H1 (cell line): ENCODE results near the gene TRIOBP. TPM values are rescaled to one million over a fixed set of nuclear protein-coding genes. Genes with fewer than 3 reads are reported as not detected.

Source experiments
- CTCF ChIA-PET: fragments of 300-600 bp; sonication (Branson Sonifier 250); formaldehyde crosslinking; loops from one replicate; lab custom pipeline; 2021; ENCODE audit not compliant: partially characterized antibody; lab: Charles Lee
- POLR2A ChIA-PET: fragments of 300-600 bp; sonication (Branson Sonifier 250); formaldehyde crosslinking; loops from one replicate; lab custom pipeline; 2021; ENCODE audit warnings: inconsistent platforms; ENCODE audit not compliant: partially characterized antibody; lab: Charles Lee
- DNase-seq, 2 experiments: peaks; one replicate each; pipeline versions ENCODE4 v3.0.0 to v3.0.0-alpha.2; 2010 to 2022; ENCODE audit warnings: low spot score in 2 of 2, low read depth in 1 of 2, mixed read lengths in 1 of 2
- FAIRE-seq: peaks from 2 replicates; lab custom pipeline; 2011; peaks lifted over from hg19 to GRCh38; lab: Jason Lieb, UNC
- H2AFZ ChIP-seq: 2 replicates; pipeline ENCODE4 v1.8.1; 2012; ENCODE audit warnings: low read length, inconsistent platforms
- H2AK5ac ChIP-seq: 2 replicates; pipeline ENCODE4 v1.6.1; 2013; ENCODE audit warnings: low read depth, low read length
- H2BK120ac ChIP-seq: replicated peaks from 2 replicates; pipeline ENCODE3; 2013; ENCODE audit warnings: low read depth, low read length, inconsistent platforms
- H2BK12ac ChIP-seq: 2 replicates; pipeline ENCODE4 v1.6.1; 2013; ENCODE audit warnings: low read depth, low read length
- H2BK15ac ChIP-seq: 2 replicates; pipeline ENCODE4 v1.6.1; 2013; ENCODE audit warnings: low read length
- H2BK20ac ChIP-seq: 2 replicates; pipeline ENCODE4 v1.6.1; 2013; ENCODE audit warnings: low read length
- H2BK5ac ChIP-seq: 2 replicates; pipeline ENCODE4 v1.6.1; 2013; ENCODE audit warnings: low read depth, low read length
- H3K14ac ChIP-seq: 2 replicates; pipeline ENCODE4 v1.6.1; 2013; ENCODE audit warnings: inconsistent platforms; ENCODE audit not compliant: insufficient read length
- H3K18ac ChIP-seq: 2 replicates; pipeline ENCODE4 v1.6.1; 2013; ENCODE audit warnings: low read length; ENCODE audit errors: extremely low read depth
- H3K23ac ChIP-seq: 2 replicates; pipeline ENCODE4 v1.6.1; 2013; ENCODE audit warnings: inconsistent platforms; ENCODE audit not compliant: insufficient read length
- H3K23me2 ChIP-seq: 2 replicates; pipeline ENCODE4 v1.6.1; 2013; ENCODE audit warnings: low read depth, low read length
- H3K27ac ChIP-seq: 2 replicates; pipeline ENCODE4 v1.6.1; 2011; ENCODE audit warnings: low read depth, low read length, inconsistent platforms
- H3K27me3 ChIP-seq, 4 experiments: replicated peaks in 1 of 4; 1 replicate in 1 of 4; 2 replicates in 3 of 4; pipeline versions ENCODE4 v1.6.1 to v1.8.1; 2011 to 2013; ENCODE audit warnings: low read length in 3 of 4, mild to moderate bottlenecking in 3 of 4, inconsistent platforms in 2 of 4, mixed read lengths in 2 of 4, moderate library complexity in 1 of 4; ENCODE audit not compliant: control insufficient read depth in 3 of 4, insufficient read depth in 3 of 4; ENCODE audit errors: extremely low read depth in 1 of 4
- H3K36me3 ChIP-seq, 4 experiments: 2 replicates each; pipeline versions ENCODE4 v1.6.1 to v1.8.1; 2011 to 2013; ENCODE audit warnings: mild to moderate bottlenecking in 4 of 4, low read length in 3 of 4, moderate library complexity in 2 of 4, control low read depth in 1 of 4, inconsistent platforms in 1 of 4; ENCODE audit not compliant: insufficient read depth in 4 of 4, control insufficient read depth in 2 of 4
- H3K4ac ChIP-seq: replicated peaks from 2 replicates; pipeline ENCODE3; 2013; ENCODE audit warnings: low read length, low read depth, mixed read lengths, inconsistent platforms; ENCODE audit not compliant: insufficient read length
- H3K4me1 ChIP-seq, 4 experiments: replicated peaks in 1 of 4; 1 replicate in 1 of 4; 2 replicates in 3 of 4; pipeline versions ENCODE4 v1.6.1 to v1.8.1; 2011 to 2013; ENCODE audit warnings: low read length in 3 of 4, inconsistent platforms in 2 of 4, mixed read lengths in 1 of 4; ENCODE audit not compliant: insufficient read depth in 4 of 4, control insufficient read depth in 3 of 4
- H3K4me2 ChIP-seq, 2 experiments: 2 replicates each; pipeline versions ENCODE4 v1.6.1 to v1.8.1; 2011 to 2013; ENCODE audit warnings: low read depth in 2 of 2, low read length in 2 of 2, control low read depth in 1 of 2, inconsistent platforms in 1 of 2, mild to moderate bottlenecking in 1 of 2; ENCODE audit not compliant: insufficient read depth in 1 of 2
- H3K4me3 ChIP-seq, 4 experiments: fragments of 200-600, 300-600 bp in 1 of 4; sonication (generic), shearing (Covaris generic), sonication (Bioruptor Twin) in 1 of 4; 2 replicates each; pipeline versions ENCODE4 v1.5.1 to v1.8.1; 2011 to 2016; ENCODE audit warnings: low read length in 4 of 4, low read depth in 3 of 4, control low read depth in 2 of 4, inconsistent platforms in 2 of 4, mild to moderate bottlenecking in 2 of 4, mixed read lengths in 1 of 4, moderate library complexity in 1 of 4; ENCODE audit not compliant: insufficient read depth in 2 of 4; ENCODE audit errors: extremely low read depth in 1 of 4
- H3K56ac ChIP-seq: replicated peaks from 2 replicates; pipeline ENCODE3; 2013; ENCODE audit warnings: low read depth, mild to moderate bottlenecking, mixed read lengths, low read length, inconsistent platforms; ENCODE audit not compliant: insufficient read length
- H3K79me1 ChIP-seq: 2 replicates; pipeline ENCODE4 v1.6.1; 2013; ENCODE audit warnings: low read depth, low read length, control low read depth
- H3K79me2 ChIP-seq, 2 experiments: 2 replicates each; pipeline versions ENCODE4 v1.6.1 to v1.8.1; 2012 to 2013; ENCODE audit warnings: low read length in 2 of 2, mild to moderate bottlenecking in 2 of 2, inconsistent platforms in 1 of 2; ENCODE audit not compliant: insufficient read depth in 2 of 2, control insufficient read depth in 1 of 2
- H3K9ac ChIP-seq, 4 experiments: replicated peaks in 1 of 4; 1 replicate in 1 of 4; 2 replicates in 3 of 4; pipeline versions ENCODE4 v1.6.1 to v1.8.1; 2011 to 2013; ENCODE audit warnings: low read depth in 3 of 4, low read length in 3 of 4, control low read depth in 2 of 4, mild to moderate bottlenecking in 2 of 4, moderate library complexity in 2 of 4, inconsistent platforms in 1 of 4; ENCODE audit errors: extremely low read depth in 1 of 4
- H3K9me3 ChIP-seq, 2 experiments: 2 replicates each; pipeline versions ENCODE4 v1.6.1 to v1.8.1; 2012 to 2013; ENCODE audit warnings: mild to moderate bottlenecking in 2 of 2, moderate library complexity in 2 of 2, control low read depth in 1 of 2, inconsistent platforms in 1 of 2, low read depth in 1 of 2, low read length in 1 of 2, mixed read lengths in 1 of 2; ENCODE audit not compliant: insufficient read depth in 2 of 2
- H4K20me1 ChIP-seq, 2 experiments: replicated peaks in 1 of 2; 2 replicates each; pipeline versions ENCODE3 to v1.8.1; 2011 to 2013; ENCODE audit warnings: inconsistent platforms in 2 of 2, low read length in 2 of 2, mild to moderate bottlenecking in 1 of 2; ENCODE audit not compliant: insufficient read depth in 2 of 2, control insufficient read depth in 1 of 2
- H4K5ac ChIP-seq: 2 replicates; pipeline ENCODE4 v1.6.1; 2013; ENCODE audit warnings: low read length, low read depth, mixed read lengths, inconsistent platforms; ENCODE audit not compliant: insufficient read length
- H4K8ac ChIP-seq: 2 replicates; pipeline ENCODE4 v1.8.0; 2013; ENCODE audit warnings: mild to moderate bottlenecking, moderate library complexity, low read length, inconsistent platforms; ENCODE audit not compliant: insufficient read depth; ENCODE audit errors: extremely low read depth
- H4K91ac ChIP-seq: replicated peaks from 2 replicates; pipeline ENCODE3; 2013; ENCODE audit warnings: low read length, mixed read lengths, inconsistent platforms; ENCODE audit not compliant: insufficient read length
- BACH1 ChIP-seq: IDR thresholded peaks from 2 replicates; pipeline ENCODE4 v1.6.1; 2012; ENCODE audit warnings: low read length, improper control_type of control experiment
- E2F6 ChIP-seq: IDR thresholded peaks from 2 replicates; pipeline ENCODE4 v1.6.1; 2012; ENCODE audit warnings: inconsistent platforms
- EGR1 ChIP-seq: IDR thresholded peaks from 2 replicates; pipeline ENCODE4 v1.6.1; 2011; ENCODE audit warnings: low read depth, low read length, borderline replicate concordance
- JUND ChIP-seq: IDR thresholded peaks from 2 replicates; pipeline ENCODE4 v1.6.1; 2011; ENCODE audit warnings: mild to moderate bottlenecking, improper control_type of control experiment, low read length
- KDM4A ChIP-seq: IDR thresholded peaks from one replicate; pipeline ENCODE4 v1.7.1; 2012; ENCODE audit warnings: low read depth, mild to moderate bottlenecking, moderate library complexity, low read length, inconsistent platforms; ENCODE audit not compliant: severe bottlenecking
- RAD21 ChIP-seq, 2 experiments: IDR thresholded peaks in 1 of 2; conservative IDR thresholded peaks in 1 of 2; 2 replicates each; pipeline ENCODE4 v1.6.1; 2011; ENCODE audit warnings: low read depth in 2 of 2, low read length in 2 of 2, improper control_type of control experiment in 1 of 2, inconsistent platforms in 1 of 2, mild to moderate bottlenecking in 1 of 2, moderate library complexity in 1 of 2
- SAP30 ChIP-seq: fragments of 300-600 bp; sonication (generic); IDR thresholded peaks from 2 replicates; pipeline ENCODE4 v1.7.1; 2012; ENCODE audit warnings: low read length, moderate library complexity, mild to moderate bottlenecking, inconsistent platforms; ENCODE audit not compliant: insufficient read depth, insufficient replicate concordance
- SP1 ChIP-seq: IDR thresholded peaks from 2 replicates; pipeline ENCODE4 v1.6.1; 2011; ENCODE audit warnings: low read depth, low read length
- TBP ChIP-seq: IDR thresholded peaks from 2 replicates; pipeline ENCODE4 v1.6.1; 2011; ENCODE audit warnings: low read depth, low read length, improper control_type of control experiment
- WGBS, 2 experiments: shearing (Covaris generic) in 1 of 2; methylation state at CpG; one replicate each; pipeline versions ENCODE4 v1.1.6 to v1.1.7; 2013 to 2015; ENCODE audit warnings: low lambda C conversion rate in 2 of 2, mixed read lengths in 2 of 2, inconsistent platforms in 1 of 2, low coverage in 1 of 2, missing lambda C conversion rate in 1 of 2; ENCODE audit not compliant: insufficient replicate concordance in 2 of 2, insufficient coverage in 1 of 2, insufficient read length in 1 of 2; ENCODE audit errors: extremely low coverage in 1 of 2, missing lambda C conversion rate in 1 of 2; 5-methylcytosine and 5-hydroxymethylcytosine counted together
- polyA plus RNA-seq, 7 experiments: library from polyadenylated mRNA; depleted of rRNA in 3 of 7; stranded (reverse) in 5 of 7; unstranded in 2 of 7; fragments of >200 nt in 5 of 7; fragments of 200-250 nt in 2 of 7; gene quantifications; 1 replicate in 5 of 7; 2 replicates in 1 of 7; 4 replicates in 1 of 7; pipeline versions ENCODE4 v1.2.1 to v1.2.3, GENCODE V29; 2011 to 2013; ENCODE audit warnings: missing spikeins in 2 of 7, mixed read lengths in 2 of 7
- total RNA-seq: library from RNA; stranded (reverse); fragmentation: NEBNext Ultra II Directional; extraction: Animal tissue kit (Norgen Biotek cat#: 25700); gene quantifications from 2 replicates; pipeline ENCODE4 v1.2.1, GENCODE V29; 2021

The TRIOBP gene
- total and polyA plus RNA-seq, 2 of the 8 experiments (the other 6 are each of a cell fraction or from before 2014, with no cell fraction given): 18.2 to 27.3 TPM

- Histone ChIP-seq H3K4me1 (peaks cover 0 to 21% (median 6%) of the 10 kb centered on the region in 4 experiments; a peak in 5 of 7 replicates), H4K5ac (peak within 1 kb of the TSS; percentile 63), H3K79me1 (peaks cover 19% of the 10 kb centered on the region), H4K8ac (peak within 1 kb of the TSS; percentile 86), H3K9ac (peak within 1 kb of the TSS; percentile 62 to 78 (median 72)), H3K79me2 (peaks cover 25 to 40% of the 10 kb centered on the region in 2 experiments; a peak in 3 of 4 replicates), H2AFZ (peak within 1 kb of the TSS; percentile 89), H2BK12ac (peak within 1 kb of the TSS; percentile 27; the same call in 1 of the 2 replicates), H3K4me3 (peak within 1 kb of the TSS; percentile 71 to 94 (median 76)), H3K14ac (no peak within 1 kb of the TSS), H3K4ac (peak within 1 kb of the TSS; percentile 88), H3K4me2 (peak within 1 kb of the TSS; percentile 93 to 96), H3K36me3 (peaks cover 0 to 3% (median 0%) of the 10 kb centered on the region in 4 experiments; a peak in 1 of 8 replicates), H2BK20ac (no peak within 1 kb of the TSS), H2BK120ac (no peak within 1 kb of the TSS), H3K9me3 (no peaks in the 10 kb centered on the region), H3K23ac (no peak within 1 kb of the TSS), H2BK5ac (no peak within 1 kb of the TSS; the same call in 1 of the 2 replicates), H3K56ac (no peak within 1 kb of the TSS), H2BK15ac (peak within 1 kb of the TSS; percentile 75; the same call in 1 of the 2 replicates), H4K20me1 (peaks cover 17 to 29% of the 10 kb centered on the region in 2 experiments), H3K27me3 (no peaks in the 10 kb centered on the region), H4K91ac (peak within 1 kb of the TSS; percentile 90), H3K27ac (no peak within 1 kb of the TSS), H3K18ac (peak within 1 kb of the TSS; percentile 73), H3K23me2 (peaks cover 11% of the 10 kb centered on the region), H2AK5ac (peak within 1 kb of the TSS; percentile 9; the same call in 1 of the 2 replicates)
- 1% methylated on average over 83 of the region's 101 CpGs; no CpG with 5 or more reads in 1 of the 2 experiments for whole genome bisulfite sequencing, 2 experiments
- CTCF ChIA-PET: interaction anchor here (0.7 to 12.1 kb wide), 18 partner anchors 9 to 1649 kb away, joined by 3 to 165 read pairs (median 4); partner anchors contain the start of genes GGA1, LGALS1 and SH3BP1
- FAIRE-seq (peak; percentile 99), DNase-seq (peak; percentile 98 to 99)
- POLR2A ChIA-PET: interaction anchor here (0.6 to 5.1 kb wide), 22 partner anchors 9 to 150 kb away, joined by 3 to 37 read pairs (median 4); partner anchors contain the start of genes GCAT, LGALS1 and TRIOBP
- TF ChIP-seq JUND (no peak), KDM4A (peak; percentile 84), SP1 (peak; percentile 99), SAP30 (no peak), RAD21 (IDR thresholded peaks at IDR 0.05 in 1 of 2, conservative IDR thresholded peaks at IDR 0.05 in 1 of 2; ENCODE audit: low read depth in 2 of 2, low read length in 2 of 2) (no peak), EGR1 (no peak), TBP (0 out of 2 replicates have a peak, but pooled peaks have one; percentile 18), BACH1 (peak; percentile 17; the same call in 1 of the 2 replicates), E2F6 (peak; percentile 90)
Observed at GRCh38 chr22:37658133-37659065, 38.4 kb upstream of the TRIOBP start, which contains the start of gene PDXP. Gene PDXP, plus strand, starts transcription at chr22:37658723. Its CDS starts 60 bp downstream, at chr22:37658783.
